Thoracic aorta (tissue), 2 donors: Measurements from ENCODE around the gene TMEM270. TPM values are rescaled to one million over a fixed set of nuclear protein-coding genes. Genes with fewer than 3 reads are reported as not detected.

Experiments
- ATAC-seq: fragments of 150-250 bp; one replicate; pipeline ENCODE4 v1.8.0; 2017; ENCODE audit warnings: low read depth; ENCODE audit not compliant: insufficient number of reproducible peaks, low FRiP score
- DNase-seq: peaks from one replicate; pipeline ENCODE4 v3.0.0-alpha.2; 2020; ENCODE audit warnings: low spot score
- H3K27ac ChIP-seq, 2 donors: fragments of 200-600 bp; sonication (generic); 1 replicate in 1 of 2; 2 replicates in 1 of 2; pipeline ENCODE4 v1.5.1; 2016; ENCODE audit warnings: mild to moderate bottlenecking in 2 of 2, moderate library complexity in 2 of 2
- H3K27me3 ChIP-seq: fragments of 200-600 bp; sonication (generic); replicated peaks from 2 replicates; pipeline ENCODE4 v1.6.0; 2016; ENCODE audit warnings: mild to moderate bottlenecking; ENCODE audit not compliant: insufficient read depth
- H3K36me3 ChIP-seq: fragments of 200-600 bp; sonication (generic); one replicate; pipeline ENCODE4 v1.5.1; 2016
- H3K4me1 ChIP-seq, 2 donors: fragments of 200-600 bp; sonication (generic); 1 replicate in 1 of 2; 2 replicates in 1 of 2; pipeline versions ENCODE4 v1.5.1 to v1.6.0; 2016; ENCODE audit warnings: low read depth in 2 of 2, mild to moderate bottlenecking in 1 of 2; ENCODE audit not compliant: control insufficient read depth in 1 of 2
- H3K4me3 ChIP-seq: fragments of 200-600 bp; sonication (generic); 2 replicates; pipeline ENCODE4 v1.5.1; 2016; ENCODE audit warnings: mild to moderate bottlenecking
- H3K9me3 ChIP-seq: fragments of 200-600 bp; sonication (generic); 2 replicates; pipeline ENCODE4 v1.5.1; 2016
- CTCF ChIP-seq: fragments of 200-600 bp; sonication (generic); IDR thresholded peaks from one replicate; pipeline ENCODE4 v1.5.1; 2019; ENCODE audit warnings: antibody characterized with exemption
- total RNA-seq, 2 donors: library from RNA; depleted of rRNA; stranded (reverse); fragments of >200 nt; gene quantifications; one replicate each; pipeline versions ENCODE4 v1.1.0 to v1.2.3, GENCODE V29; 2016

The TMEM270 gene
- total RNA-seq, 2 donors from 2014 or later: not detected

GRCh38 chr7:73861305-73861704 lies 346 bp downstream of the TMEM270 start:
- ATAC-seq: no peak
- no peak for DNase-seq
- Histone ChIP-seq H3K36me3 (no peaks in the 10 kb centered on the region), H3K9me3 (no peaks in the 10 kb centered on the region), H3K27me3 (no peaks in the 10 kb centered on the region), H3K4me1 (no peaks in the 10 kb centered on the region), H3K27ac (no peak overlapping the region), H3K4me3 (no peak overlapping the region)
- no peak for TF ChIP-seq CTCF

- Histone ChIP-seq H3K36me3 (no peaks in the 10 kb centered on the region), H3K27me3 (no peaks in the 10 kb centered on the region), H3K27ac (no peak overlapping the region), H3K4me3 (no peak overlapping the region), H3K4me1 (peaks cover 14 to 28% of the 10 kb centered on the region in 2 donors), H3K9me3 (no peaks in the 10 kb centered on the region)
- no peak for DNase-seq
- TF ChIP-seq CTCF: no peak
- no peak for ATAC-seq
Measured at GRCh38 chr7:73864981-73865711, 4.2 kb downstream of the TMEM270 start.

GRCh38 chr7:73865738-73866445 lies 4.9 kb downstream of the TMEM270 start:
- H3K27me3 ChIP-seq: no peaks in the 10 kb centered on the region
- DNase-seq: no peak
- no peak overlapping the region for H3K27ac ChIP-seq
- no peak for ATAC-seq
- H3K9me3 ChIP-seq: no peaks in the 10 kb centered on the region
- H3K4me3 ChIP-seq: no peak overlapping the region
- peak; percentile 76 for TF ChIP-seq CTCF
- H3K36me3 ChIP-seq: no peaks in the 10 kb centered on the region
- H3K4me1 ChIP-seq: peaks cover 22 to 35% of the 10 kb centered on the region in 2 donors

GRCh38 chr7:73866446-73866767 lies 5.4 kb downstream of the TMEM270 start:
- H3K27me3 ChIP-seq: no peaks in the 10 kb centered on the region
- peaks cover 25 to 41% of the 10 kb centered on the region in 2 donors for H3K4me1 ChIP-seq
- H3K4me3 ChIP-seq: no peak overlapping the region
- ATAC-seq: no peak
- no peaks in the 10 kb centered on the region for H3K36me3 ChIP-seq
- H3K27ac ChIP-seq: no peak overlapping the region
- no peak for TF ChIP-seq CTCF
- H3K9me3 ChIP-seq: no peaks in the 10 kb centered on the region
- DNase-seq: no peak

GRCh38 chr7:73869011-73869798 lies 8.2 kb downstream of the TMEM270 start:
- Histone ChIP-seq H3K27ac (peak overlapping the region; percentile 93 to 96), H3K27me3 (no peaks in the 10 kb centered on the region), H3K9me3 (no peaks in the 10 kb centered on the region), H3K4me1 (peaks cover 25 to 63% of the 10 kb centered on the region in 2 donors), H3K36me3 (no peaks in the 10 kb centered on the region), H3K4me3 (peak overlapping the region; percentile 5)
- ATAC-seq: peak; percentile 77
- DNase-seq: peak; percentile 62
- no peak for TF ChIP-seq CTCF
